ENCODE measurements around the gene SGK2.

The SGK2 gene

GRCh38 chr20:43536041-43536816 is 22.6 kb upstream of the SGK2 start:
- DNase-seq (ENCODE audit: low spot score) = no peak

DNA sequence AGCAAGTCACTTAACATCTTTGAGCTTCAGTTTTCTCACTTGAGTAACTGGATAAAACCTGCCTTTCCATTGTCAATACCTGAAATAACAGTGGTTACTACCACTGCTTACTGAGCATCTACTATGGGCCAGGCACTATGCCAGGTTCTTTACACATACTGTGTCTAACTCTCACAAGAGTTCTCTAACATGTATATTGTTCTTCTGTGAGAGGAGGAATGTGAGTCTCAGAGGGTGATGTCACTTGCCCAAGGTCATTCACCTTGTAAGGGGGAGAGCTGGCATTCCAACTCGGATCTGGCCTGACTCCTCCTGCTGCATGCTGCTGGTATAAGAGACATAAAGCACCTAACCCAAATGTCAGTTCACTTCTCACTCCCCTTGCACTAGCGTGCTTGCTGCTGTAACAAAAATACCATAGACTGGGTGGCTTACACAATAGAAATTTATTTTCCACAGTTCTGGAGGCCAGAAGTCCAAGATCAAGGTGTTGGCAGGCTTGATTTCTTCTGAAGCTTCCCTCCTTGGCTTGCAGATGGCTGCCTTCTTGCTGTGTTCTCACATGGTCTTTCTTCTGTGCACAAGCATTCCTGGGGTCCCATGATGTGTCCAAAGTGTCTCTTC is 21.9 kb upstream of the SGK2 start:
- DNase-seq (ENCODE audit: low spot score) = peak; percentile 63

- peak; percentile 66 for DNase-seq (ENCODE audit: low spot score)
Observed at GRCh38 chr20:43537921-43538877, 20.6 kb upstream of the SGK2 start.

GRCh38 chr20:43538878-43539700 is 19.7 kb upstream of the SGK2 start:
- DNase-seq (ENCODE audit: low spot score) = peak; percentile 39

GRCh38 chr20:43539975-43540672 is 18.7 kb upstream of the SGK2 start:
- DNase-seq (ENCODE audit: low spot score) = no peak

- DNase-seq (ENCODE audit: low spot score) = no peak
Observed at GRCh38 chr20:43540673-43541060, 18.2 kb upstream of the SGK2 start.

DNA sequence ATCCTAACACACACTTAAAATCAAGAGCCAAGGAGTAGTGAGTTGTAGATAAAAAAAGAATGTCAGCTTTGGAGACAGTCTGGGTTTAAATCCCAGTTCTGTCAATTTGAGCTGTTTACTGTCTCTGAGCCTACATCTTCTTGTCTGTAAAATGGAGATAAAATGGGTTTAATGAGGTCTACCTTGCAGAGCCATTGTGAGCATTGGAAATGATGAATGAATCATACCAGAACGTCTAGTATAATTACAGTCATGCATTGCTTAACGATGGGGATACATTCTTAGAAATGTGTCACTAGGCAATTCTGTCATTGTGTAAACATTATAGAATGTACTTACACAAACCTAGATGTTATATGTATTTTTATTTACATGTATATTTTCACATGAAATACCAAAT is 17.6 kb upstream of the SGK2 start:
- DNase-seq (ENCODE audit: low spot score) = peak; percentile 30

GRCh38 chr20:43542161-43542560 is 16.7 kb upstream of the SGK2 start:
- no peak for DNase-seq (ENCODE audit: low spot score)

DNA sequence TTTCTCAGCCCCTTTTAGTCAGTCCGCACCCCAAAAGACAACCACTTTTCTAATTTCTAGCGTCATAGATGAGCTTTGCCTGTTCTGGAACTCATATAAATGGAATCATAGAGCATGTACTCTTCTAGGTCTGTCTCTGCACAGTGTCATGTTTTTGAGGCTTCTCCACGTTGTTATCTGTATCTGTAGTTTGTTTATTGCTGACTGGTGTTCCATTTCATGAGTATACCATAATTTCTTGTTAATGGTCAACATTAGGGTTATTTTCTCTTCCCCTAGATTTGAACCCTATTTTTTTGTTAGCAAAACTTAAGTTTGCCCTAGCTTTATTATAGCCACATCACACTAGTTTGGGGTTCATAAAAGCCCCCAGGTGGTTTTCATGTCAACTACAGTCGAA is 16.2 kb upstream of the SGK2 start:
- no peak for DNase-seq (ENCODE audit: low spot score)

DNA sequence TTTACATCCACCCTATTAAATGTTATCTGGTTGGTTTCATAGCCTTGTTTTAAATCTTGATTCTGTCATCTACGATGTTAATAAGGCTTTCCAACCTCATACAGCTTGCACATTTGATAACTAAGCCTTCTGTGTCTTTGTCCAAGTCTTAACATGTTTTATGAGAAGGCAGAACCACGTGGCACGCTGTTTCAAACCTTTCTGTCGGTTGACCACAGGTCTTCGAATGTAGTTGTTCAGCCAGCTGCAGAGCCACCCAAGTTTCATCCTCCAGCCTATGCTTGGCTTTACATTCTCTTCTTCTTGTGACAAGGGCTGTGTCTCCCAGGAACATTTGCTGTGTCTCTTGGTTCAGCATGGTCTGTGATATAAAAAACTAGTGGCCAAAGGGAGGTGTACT is 15.7 kb upstream of the SGK2 start:
- DNase-seq (ENCODE audit: low spot score) = no peak

DNA sequence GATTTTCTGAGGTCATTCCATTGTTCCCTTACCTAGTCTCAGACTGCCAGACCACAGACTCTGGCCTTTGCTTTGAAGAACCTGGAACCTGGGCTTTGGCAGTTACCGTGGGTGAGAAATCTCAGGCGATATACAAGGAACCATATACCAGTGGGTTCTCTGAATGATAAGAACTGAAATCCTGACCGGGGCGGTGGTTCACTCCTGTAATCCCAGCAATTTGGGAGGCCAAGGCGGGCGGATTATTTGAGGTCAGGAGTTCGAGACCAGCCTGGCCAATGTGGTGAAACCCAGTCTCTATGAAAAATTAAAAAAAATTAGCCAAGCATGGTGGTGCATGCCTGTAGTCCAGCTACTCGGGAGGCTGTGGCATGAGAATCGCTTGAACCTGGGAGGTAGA is 14.3 kb upstream of the SGK2 start:
- DNase-seq (ENCODE audit: low spot score) = no peak

- no peak for DNase-seq (ENCODE audit: low spot score)
Observed at GRCh38 chr20:43545837-43546578, 12.8 kb upstream of the SGK2 start.

DNA sequence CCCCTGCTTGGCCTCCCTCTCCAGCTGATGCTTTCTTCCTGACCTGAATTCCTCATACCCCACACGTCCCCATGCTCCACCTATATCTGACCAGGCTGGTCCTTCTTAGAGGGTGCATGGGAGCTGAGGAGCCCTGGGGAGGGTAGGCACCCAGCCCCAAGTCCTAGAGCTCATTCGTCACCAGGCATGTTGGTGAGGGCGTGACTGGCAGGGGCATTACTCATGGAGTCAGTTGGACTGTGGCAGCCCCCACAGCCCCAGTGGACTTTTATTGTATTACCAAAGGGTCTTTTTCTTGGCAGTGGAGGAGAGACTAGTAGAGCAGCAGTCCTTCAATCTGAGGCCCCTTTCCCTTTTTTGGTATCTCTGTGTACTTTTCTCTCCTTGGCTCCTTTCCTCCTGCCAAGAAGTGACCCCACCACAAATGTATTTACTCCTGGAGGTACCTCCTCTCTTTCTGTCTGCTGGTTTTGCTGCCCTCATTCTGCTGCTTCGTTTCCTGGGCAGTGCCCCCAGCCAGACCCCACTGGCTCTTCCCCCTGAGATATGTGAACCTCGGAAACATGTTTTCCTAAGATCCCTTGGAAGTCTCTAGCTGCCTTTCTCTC is 10.4 kb upstream of the SGK2 start:
- no peak for DNase-seq (ENCODE audit: low spot score)

GRCh38 chr20:43549416-43550065 is 9.3 kb upstream of the SGK2 start:
- DNase-seq (ENCODE audit: low spot score) = no peak

- no peak for DNase-seq (ENCODE audit: low spot score)
Observed at GRCh38 chr20:43550456-43550855, 8.4 kb upstream of the SGK2 start.

DNA sequence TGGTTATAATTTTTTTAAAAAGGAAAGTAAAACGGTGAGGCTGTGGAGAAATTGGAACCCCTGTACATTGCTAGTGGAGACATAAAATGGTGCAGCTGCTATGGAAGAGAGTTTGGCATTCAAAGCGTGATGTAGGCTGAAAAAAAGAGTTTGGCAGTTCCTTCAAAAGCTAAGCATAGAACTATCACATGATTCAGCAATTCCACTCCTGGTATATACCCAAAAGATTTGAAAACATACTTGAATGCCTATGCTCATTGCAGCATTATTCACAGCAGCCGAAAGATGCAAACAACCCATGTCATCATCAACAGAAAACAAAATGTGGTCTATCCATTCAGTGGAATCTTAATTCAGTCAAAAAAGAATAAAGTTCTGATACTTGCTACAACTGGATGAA is 4.5 kb upstream of the SGK2 start:
- DNase-seq (ENCODE audit: low spot score) = no peak

DNA sequence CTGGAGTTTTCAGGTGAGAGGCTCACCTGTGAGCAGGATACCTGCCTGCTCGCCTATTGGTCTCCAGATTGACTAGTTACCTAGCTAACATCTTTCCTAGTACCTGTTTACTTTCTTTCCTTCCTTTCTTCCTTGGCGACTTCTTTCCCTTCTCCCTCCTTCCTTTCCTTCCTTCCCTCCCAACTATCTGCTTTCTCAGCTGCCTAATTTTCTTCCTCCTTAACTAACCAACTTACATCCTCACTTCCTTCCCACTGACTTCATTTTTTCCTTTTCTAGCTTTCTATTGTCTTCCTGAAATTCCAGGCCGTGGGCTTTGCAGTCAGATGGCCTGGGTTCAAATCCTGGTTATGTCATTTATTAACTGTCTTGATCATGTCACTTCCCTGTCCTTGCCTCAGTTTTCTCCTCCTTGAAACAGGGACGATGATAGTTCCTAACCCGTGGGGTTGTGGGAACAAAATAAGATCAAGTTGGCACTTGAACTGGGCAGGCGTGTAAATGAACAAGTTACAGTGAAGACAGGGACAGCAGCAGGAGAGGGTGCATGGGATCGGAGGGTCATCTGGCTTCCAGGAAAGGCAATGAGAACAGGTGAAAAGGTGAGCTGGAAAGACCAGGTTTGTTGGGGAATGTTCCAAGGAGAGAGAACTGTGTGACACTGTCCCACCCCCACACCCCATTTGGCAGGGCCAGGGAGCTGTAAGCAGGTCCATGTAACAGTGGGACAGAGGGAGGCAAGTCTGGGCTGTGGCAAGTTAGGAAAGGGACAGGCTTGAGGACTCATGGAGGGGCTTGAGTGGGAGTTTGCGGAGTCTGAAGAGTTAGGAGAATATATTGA is 540 bp downstream of the SGK2 start:
- DNase-seq (ENCODE audit: low spot score) = peak; percentile 47

DNA sequence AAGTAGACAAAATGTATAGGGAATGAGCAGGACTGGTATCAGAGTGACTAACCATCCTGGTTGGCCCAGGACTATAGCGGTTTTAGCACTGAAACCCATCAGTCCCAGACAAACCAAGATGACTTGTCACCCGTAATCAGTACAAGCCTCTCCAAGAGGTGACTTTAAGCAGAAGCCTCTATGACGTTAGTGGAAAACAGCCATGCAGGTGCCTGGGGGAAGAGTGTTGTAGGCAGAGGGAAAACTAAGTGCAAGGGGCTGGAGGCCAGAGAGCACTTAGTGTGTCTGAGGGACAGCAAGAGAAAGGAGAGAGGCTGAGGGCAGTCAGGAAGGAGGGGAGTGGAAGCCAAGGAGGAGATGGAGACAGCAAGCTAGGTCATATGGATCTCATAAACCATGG is 2.1 kb downstream of the SGK2 start:
- peak; percentile 23 for DNase-seq (ENCODE audit: low spot score)

- no peak for DNase-seq (ENCODE audit: low spot score)
Observed at GRCh38 chr20:43563429-43563828, 4.6 kb downstream of the SGK2 start.
